ENCODE measurements around the gene MARK4.
"Not testable (repeated sequence)": the region's sequence is repeated elsewhere in the genome, so short reads cannot be mapped to it uniquely, and the experiment has no call there.

Gene MARK4

GRCh38 chr19:45327404-45328143 is 76.5 kb downstream of the MARK4 start:
- no peak for TF ChIP-seq CTCF (IDR thresholded peaks at IDR 0.05; ENCODE audit: low read depth, low read length)
- H3K4me3 ChIP-seq (ENCODE audit: low read depth, low read length), result no peak overlapping the region

- H3K4me3 ChIP-seq (ENCODE audit: low read depth, low read length), result no peak overlapping the region
- no peak for TF ChIP-seq CTCF (IDR thresholded peaks at IDR 0.05; ENCODE audit: low read depth, low read length)
Observed at GRCh38 chr19:45331411-45331810, 80.3 kb downstream of the MARK4 start.

GRCh38 chr19:45333609-45334303 is 82.7 kb downstream of the MARK4 start:
- no peak for TF ChIP-seq CTCF (IDR thresholded peaks at IDR 0.05; ENCODE audit: low read depth, low read length)

GRCh38 chr19:45334881-45335280 is 83.8 kb downstream of the MARK4 start:
- not testable (repeated sequence) for H3K4me3 ChIP-seq (ENCODE audit: low read depth, low read length)

More at GRCh38 chr19:45333609-45334303, 82.7 kb downstream of the MARK4 start:
- no peak overlapping the region for H3K4me3 ChIP-seq (ENCODE audit: low read depth, low read length)

GRCh38 chr19:45336696-45337251 is 85.7 kb downstream of the MARK4 start:
- no peak for TF ChIP-seq CTCF (IDR thresholded peaks at IDR 0.05; ENCODE audit: low read depth, low read length)
- no peak overlapping the region for H3K4me3 ChIP-seq (ENCODE audit: low read depth, low read length)

- no peak overlapping the region for H3K4me3 ChIP-seq (ENCODE audit: low read depth, low read length)
- no peak for TF ChIP-seq CTCF (IDR thresholded peaks at IDR 0.05; ENCODE audit: low read depth, low read length)
Observed at GRCh38 chr19:45339629-45340028, 88.6 kb downstream of the MARK4 start.

- no peak for TF ChIP-seq CTCF (IDR thresholded peaks at IDR 0.05; ENCODE audit: low read depth, low read length)
- H3K4me3 ChIP-seq (ENCODE audit: low read depth, low read length), result no peak within 1 kb of the TSS
Observed at GRCh38 chr19:45340232-45340898, 89.3 kb downstream of the MARK4 start, which contains the start of gene KLC3. KLC3 (plus strand) TSS chr19:45340750; CDS start chr19:45345542, 4,792 bp downstream.
